A549 (cell line): ENCODE data around the gene PSMA7. TPM values are rescaled to one million over a fixed set of nuclear protein-coding genes. Genes with fewer than 3 reads are reported as not detected.

Source experiments
- ATAC-seq, 2 experiments: fragments of 200-7000 bp in 1 of 2; fragments of >200 bp in 1 of 2; cut with Nextera tagmentation in 1 of 2; cut with Tn5 transposase in 1 of 2; 3 replicates each; pipeline versions ENCODE4 v1.8.0 to v1.9.1; 2018 to 2020; ENCODE audit warnings: mild to moderate bottlenecking in 1 of 2, moderate library complexity in 1 of 2
- CTCF ChIA-PET: fragments of 300-600 bp; sonication (Branson Sonifier 250); formaldehyde crosslinking; extraction: SDS; loops from one replicate; lab custom pipeline; 2021; ENCODE audit warnings: antibody characterized with exemption, inconsistent platforms; lab: Yijun Ruan, JAX
- POLR2A ChIA-PET: fragments of 350-600 bp; formaldehyde crosslinking; extraction: SDS; loops from one replicate; lab custom pipeline; 2021; ENCODE audit warnings: antibody characterized with exemption, inconsistent platforms; lab: Yijun Ruan, JAX
- DNase-seq, 2 experiments: peaks; one replicate each; pipeline versions ENCODE4 v3.0.0 to v3.0.0-alpha.2; 2011 to 2016; ENCODE audit warnings: low read depth in 1 of 2, low spot score in 1 of 2
- FAIRE-seq: peaks from 2 replicates; lab custom pipeline; 2011; peaks lifted over from hg19 to GRCh38; lab: Jason Lieb, UNC
- H3K27ac ChIP-seq, 2 experiments: fragments of >200 bp; sonication (Bioruptor Twin); formaldehyde crosslinking; 3 replicates each; pipeline ENCODE4 v1.5.1; 2016 to 2017
- H3K4me1 ChIP-seq: fragments of >200 bp; sonication (Bioruptor Twin); formaldehyde crosslinking; 3 replicates; pipeline ENCODE4 v1.6.1; 2016
- H3K4me2 ChIP-seq: fragments of >200 bp; sonication (Bioruptor Twin); formaldehyde crosslinking; 3 replicates; pipeline ENCODE4 v1.6.1; 2016
- H3K4me3 ChIP-seq: fragments of >200 bp; sonication (Bioruptor Twin); formaldehyde crosslinking; 3 replicates; pipeline ENCODE4 v1.5.1; 2016
- H3K9me3 ChIP-seq: fragments of >200 bp; sonication (Bioruptor Twin); formaldehyde crosslinking; 3 replicates; pipeline ENCODE4 v1.6.1; 2016
- BHLHE40 ChIP-seq: IDR thresholded peaks from 2 replicates; pipeline ENCODE4 v1.6.1; 2012; ENCODE audit warnings: low read depth, low read length, inconsistent platforms
- CBX2 ChIP-seq: fragments of 200-600 bp; sonication (generic); IDR thresholded peaks from 2 replicates; pipeline ENCODE4 v1.6.1; 2016; ENCODE audit warnings: low read depth, mild to moderate bottlenecking, borderline replicate concordance
- CHD4 ChIP-seq: fragments of 200-600 bp; sonication (generic); IDR thresholded peaks from 2 replicates; pipeline ENCODE4 v1.6.1; 2016; ENCODE audit warnings: antibody characterized with exemption, mild to moderate bottlenecking, borderline replicate concordance
- EHMT2 ChIP-seq: fragments of 200-600 bp; sonication (generic); IDR thresholded peaks from 2 replicates; pipeline ENCODE4 v1.6.1; 2016; ENCODE audit warnings: antibody characterized with exemption, low read depth, mild to moderate bottlenecking, moderate library complexity
- FOSL2 ChIP-seq, 2 experiments: fragments of 450-650 bp in 1 of 2; fragments of >200 bp in 1 of 2; sonication (Bioruptor Twin) in 1 of 2; formaldehyde crosslinking; IDR thresholded peaks; 2 replicates each; pipeline versions ENCODE4 v1.5.0 to v1.6.1; 2016 to 2020; ENCODE audit warnings: mild to moderate bottlenecking in 1 of 2, moderate library complexity in 1 of 2
- JUN ChIP-seq, 2 experiments: fragments of >200 bp; sonication (Bioruptor Twin); formaldehyde crosslinking; IDR thresholded peaks; 2 replicates in 1 of 2; 3 replicates in 1 of 2; pipeline ENCODE4 v1.6.1; 2016 to 2017
- KDM5A ChIP-seq: fragments of 200-600 bp; sonication (generic); IDR thresholded peaks from 2 replicates; pipeline ENCODE4 v1.6.1; 2016; ENCODE audit warnings: antibody characterized with exemption, mild to moderate bottlenecking
- MAFK ChIP-seq: fragments of 450-650 bp; IDR thresholded peaks from 2 replicates; pipeline ENCODE4 v1.6.1; 2014; ENCODE audit not compliant: partially characterized antibody
- MYC ChIP-seq: IDR thresholded peaks from 2 replicates; pipeline ENCODE4 v1.6.1; 2012; ENCODE audit warnings: mild to moderate bottlenecking, inconsistent platforms, low read length, improper control_type of control experiment, borderline replicate concordance
- NPAS2 ChIP-seq: fragments of 250-450 bp; sonication (Bioruptor Pico); IDR thresholded peaks from 2 replicates; pipeline ENCODE4 v1.8.0; 2022; ENCODE audit warnings: mild to moderate bottlenecking, moderate library complexity, borderline replicate concordance
- PHF8 ChIP-seq: fragments of 200-600 bp; sonication (generic); IDR thresholded peaks from 2 replicates; pipeline ENCODE4 v1.6.1; 2016; ENCODE audit warnings: low read depth, mild to moderate bottlenecking, antibody characterized with exemption, moderate library complexity, borderline replicate concordance
- POLR2A ChIP-seq: IDR thresholded peaks from 2 replicates; pipeline ENCODE4 v1.6.1; 2012; ENCODE audit warnings: mild to moderate bottlenecking, low read length
- RAD21 ChIP-seq, 2 experiments: fragments of >200 bp in 1 of 2; sonication (Bioruptor Twin) in 1 of 2; formaldehyde crosslinking in 1 of 2; IDR thresholded peaks in 1 of 2; conservative IDR thresholded peaks in 1 of 2; 2 replicates in 1 of 2; 3 replicates in 1 of 2; pipeline ENCODE4 v1.6.1; 2012 to 2018; ENCODE audit warnings: inconsistent platforms in 1 of 2
- RFX5 ChIP-seq: fragments of 450-650 bp; IDR thresholded peaks from 2 replicates; pipeline ENCODE4 v1.7.1; 2014; ENCODE audit warnings: antibody characterized with exemption, mild to moderate bottlenecking, moderate library complexity
- RNF2 ChIP-seq: fragments of 200-600 bp; sonication (generic); IDR thresholded peaks from 2 replicates; pipeline ENCODE4 v1.6.1; 2016; ENCODE audit warnings: low read depth, mild to moderate bottlenecking, antibody characterized with exemption, moderate library complexity, borderline replicate concordance
- SMC3 ChIP-seq: fragments of >200 bp; sonication (Bioruptor Twin); formaldehyde crosslinking; IDR thresholded peaks from 3 replicates; pipeline ENCODE4 v1.6.1; 2018; ENCODE audit warnings: inconsistent platforms
- TFCP2L1 ChIP-seq: fragments of 250-450 bp; sonication (Bioruptor Pico); IDR thresholded peaks from 2 replicates; pipeline ENCODE4 v1.5.0; 2021; ENCODE audit warnings: mild to moderate bottlenecking
- WGBS: methylation state at CpG from one replicate; pipeline ENCODE4 v1.1.6; 2017; ENCODE audit errors: missing lambda C conversion rate; 5-methylcytosine and 5-hydroxymethylcytosine counted together
- polyA minus RNA-seq: library from RNA; depleted of rRNA, polyadenylated mRNA; stranded (reverse); fragments of >200 nt; gene quantifications from 2 replicates; pipeline ENCODE4 v1.2.3, GENCODE V29; 2011; rRNA and poly(A)+ RNA removed
- polyA plus RNA-seq, 4 experiments: library from polyadenylated mRNA; depleted of rRNA in 3 of 4; stranded (reverse); fragments of >200 nt; fragmentation: RNase III in 1 of 4; extraction: RNeasy Plus Mini Kit Qiagen cat#74134 plus additional on column Dnase treatment in 1 of 4; gene quantifications; 2 replicates in 3 of 4; 3 replicates in 1 of 4; pipeline ENCODE4 v1.2.3, GENCODE V29; 2011 to 2017
- TF ChIP-seq, protein P1 (sequence below): IDR thresholded peaks from 2 replicates; pipeline ENCODE4 v1.6.1; 2012
- TF ChIP-seq, protein P2 (sequence below): fragments of >200 bp; sonication (Bioruptor Twin); formaldehyde crosslinking; IDR thresholded peaks from 3 replicates; pipeline ENCODE4 v1.6.1; 2016
- TF ChIP-seq, protein P3 (sequence below): fragments of >200 bp; sonication (Bioruptor Twin); formaldehyde crosslinking; IDR thresholded peaks from 3 replicates; pipeline ENCODE4 v1.5.1; 2016
- TF ChIP-seq, protein P4 (sequence below): IDR thresholded peaks from 2 replicates; pipeline ENCODE4 v1.6.1; 2012

The PSMA7 gene
- polyA plus RNA-seq (2011; rRNA removed) (494 and 562 TPM in 2 replicates), polyA plus RNA-seq (2017; fragmentation: RNase III; extraction: RNeasy Plus Mini Kit Qiagen cat#74134 plus additional on column Dnase treatment) (496 to 535 TPM (median 511 TPM) in 3 replicates), polyA minus RNA-seq (208 and 235 TPM in 2 replicates)
- polyA plus RNA-seq (2012; cell fraction: cytosol; rRNA removed): 893 and 1,062 TPM in 2 replicates
- polyA plus RNA-seq (2012; cell fraction: nucleus; rRNA removed): 797 and 808 TPM in 2 replicates

DNA sequence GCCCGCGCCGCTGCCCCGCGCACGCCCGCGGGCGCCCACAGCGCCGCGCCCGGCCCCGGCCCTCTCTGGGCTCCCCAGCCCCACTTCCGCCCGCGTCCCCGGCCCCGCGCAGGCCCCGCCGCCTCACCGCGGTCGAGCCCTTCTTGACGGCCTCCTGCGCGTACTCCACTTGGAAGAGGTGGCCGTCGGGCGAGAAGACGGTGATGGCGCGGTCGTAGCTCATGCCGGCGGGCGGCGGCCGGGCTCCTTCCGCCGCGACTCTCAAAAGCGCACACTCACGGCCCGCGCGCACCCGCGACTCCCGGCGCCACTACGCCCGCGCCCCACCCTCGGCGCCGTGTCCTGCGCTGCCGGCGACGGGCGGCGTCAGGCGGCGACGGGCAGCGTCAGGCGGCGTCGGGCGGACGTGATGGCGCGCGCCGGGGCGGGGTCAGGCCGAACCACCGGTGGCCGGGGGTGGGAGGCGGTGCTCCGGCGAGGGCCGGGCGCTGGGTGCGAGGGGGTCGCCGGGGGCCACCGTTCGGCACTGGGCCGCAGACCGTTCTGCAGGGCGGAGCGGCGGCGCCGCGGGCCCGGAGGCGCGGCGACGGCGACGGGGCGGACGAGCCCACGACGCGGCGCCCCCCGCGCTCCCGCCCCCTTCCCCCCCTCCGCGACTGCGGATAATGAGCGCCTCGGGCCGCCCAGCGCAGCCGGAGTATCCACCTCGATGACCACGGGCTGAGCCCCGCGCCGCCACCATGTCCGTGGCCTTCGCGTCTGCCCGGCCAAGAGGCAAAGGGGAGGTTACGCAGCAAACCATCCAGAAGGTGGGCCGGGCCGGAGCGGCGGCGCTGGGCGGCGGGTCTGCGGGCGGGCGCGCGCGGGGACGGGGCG is at the start of gene PSMA7, which contains the start of gene SS18L1:
Gene PSMA7, minus strand, starts transcription at position 314 of the 876 bp plus-strand sequence. Its CDS starts 91 bp downstream, at position 223.
Gene SS18L1, plus strand, starts transcription at position 689 of the 876 bp plus-strand sequence. Its CDS starts 52 bp downstream, at position 741.
- H3K4me1 ChIP-seq: peaks cover 18% of the 10 kb centered on the region
- POLR2A ChIA-PET: interaction anchor here (1.0 to 2.5 kb wide), 2 partner anchors 22 to 77 kb away, joined by 4 to 12 read pairs; partner anchors contain the start of gene LSM14B
- peak within 1 kb of the TSS; percentile 98 for H3K27ac ChIP-seq
- H3K4me2 ChIP-seq: peak within 1 kb of the TSS; percentile 88
- peak within 1 kb of the TSS; percentile 98 for H3K4me3 ChIP-seq
- DNase-seq: peak; percentile 75 to 90
- H3K9me3 ChIP-seq: no peaks in the 10 kb centered on the region
- peak; percentile 82 to 84 for ATAC-seq
- 0% methylated on average over 15 of the region's 148 CpGs for WGBS
- TF ChIP-seq RAD21 (conservative IDR thresholded peaks at IDR 0.05 in 1 of 2, IDR thresholded peaks at IDR 0.05 in 1 of 2) (no peak), TFCP2L1 (peak; percentile 47; the same call in 1 of the 2 replicates), NPAS2 (CRISPR knock-in tag) (no peak), JUN (IDR thresholded peaks at IDR 0.05) (peak; percentile 45 to 86; a peak in 3 of 5 replicates), SMC3 (no peak), RNF2 (no peak), MYC (0 out of 2 replicates have a peak, but pooled peaks have one; percentile 29), MAFK (peak; percentile 47), KDM5A (no peak), CHD4 (no peak), PHF8 (peak; percentile 60; the same call in 1 of the 2 replicates), CBX2 (no peak), FOSL2 (IDR thresholded peaks at IDR 0.05) (no peak), FOSL2 (CRISPR knock-in tag; IDR thresholded peaks at IDR 0.05) (no peak), RFX5 (no peak), POLR2A (peak; percentile 85)
- TF ChIP-seq, protein P1, sequence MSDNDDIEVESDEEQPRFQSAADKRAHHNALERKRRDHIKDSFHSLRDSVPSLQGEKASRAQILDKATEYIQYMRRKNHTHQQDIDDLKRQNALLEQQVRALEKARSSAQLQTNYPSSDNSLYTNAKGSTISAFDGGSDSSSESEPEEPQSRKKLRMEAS: peak; percentile 50; the same call in 1 of the 2 replicates
- TF ChIP-seq, protein P2, sequence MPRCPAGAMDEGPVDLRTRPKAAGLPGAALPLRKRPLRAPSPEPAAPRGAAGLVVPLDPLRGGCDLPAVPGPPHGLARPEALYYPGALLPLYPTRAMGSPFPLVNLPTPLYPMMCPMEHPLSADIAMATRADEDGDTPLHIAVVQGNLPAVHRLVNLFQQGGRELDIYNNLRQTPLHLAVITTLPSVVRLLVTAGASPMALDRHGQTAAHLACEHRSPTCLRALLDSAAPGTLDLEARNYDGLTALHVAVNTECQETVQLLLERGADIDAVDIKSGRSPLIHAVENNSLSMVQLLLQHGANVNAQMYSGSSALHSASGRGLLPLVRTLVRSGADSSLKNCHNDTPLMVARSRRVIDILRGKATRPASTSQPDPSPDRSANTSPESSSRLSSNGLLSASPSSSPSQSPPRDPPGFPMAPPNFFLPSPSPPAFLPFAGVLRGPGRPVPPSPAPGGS: peak; percentile 85; the same call in 2 of the 3 replicates
- TF ChIP-seq, all 56 proteins: peak for 8
- CTCF ChIA-PET: interaction anchor here (1.1 to 2.5 kb wide), 2 partner anchors 13 to 19 kb away, joined by 3 to 9 read pairs; no protein-coding TSS in a partner anchor
- no peak for FAIRE-seq

GRCh38 chr20:62192635-62193034 is 49.4 kb upstream of the PSMA7 start:
- Histone ChIP-seq H3K4me3 (no peak overlapping the region), H3K4me2 (no peak overlapping the region), H3K4me1 (no peaks in the 10 kb centered on the region), H3K9me3 (no peaks in the 10 kb centered on the region), H3K27ac (no peak overlapping the region)
- ChIA-PET POLR2A (no interaction called here), CTCF (no interaction called here)
- no peak for DNase-seq
- TF ChIP-seq, protein P3, sequence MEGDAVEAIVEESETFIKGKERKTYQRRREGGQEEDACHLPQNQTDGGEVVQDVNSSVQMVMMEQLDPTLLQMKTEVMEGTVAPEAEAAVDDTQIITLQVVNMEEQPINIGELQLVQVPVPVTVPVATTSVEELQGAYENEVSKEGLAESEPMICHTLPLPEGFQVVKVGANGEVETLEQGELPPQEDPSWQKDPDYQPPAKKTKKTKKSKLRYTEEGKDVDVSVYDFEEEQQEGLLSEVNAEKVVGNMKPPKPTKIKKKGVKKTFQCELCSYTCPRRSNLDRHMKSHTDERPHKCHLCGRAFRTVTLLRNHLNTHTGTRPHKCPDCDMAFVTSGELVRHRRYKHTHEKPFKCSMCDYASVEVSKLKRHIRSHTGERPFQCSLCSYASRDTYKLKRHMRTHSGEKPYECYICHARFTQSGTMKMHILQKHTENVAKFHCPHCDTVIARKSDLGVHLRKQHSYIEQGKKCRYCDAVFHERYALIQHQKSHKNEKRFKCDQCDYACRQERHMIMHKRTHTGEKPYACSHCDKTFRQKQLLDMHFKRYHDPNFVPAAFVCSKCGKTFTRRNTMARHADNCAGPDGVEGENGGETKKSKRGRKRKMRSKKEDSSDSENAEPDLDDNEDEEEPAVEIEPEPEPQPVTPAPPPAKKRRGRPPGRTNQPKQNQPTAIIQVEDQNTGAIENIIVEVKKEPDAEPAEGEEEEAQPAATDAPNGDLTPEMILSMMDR: no peak
- TF ChIP-seq, protein P4, sequence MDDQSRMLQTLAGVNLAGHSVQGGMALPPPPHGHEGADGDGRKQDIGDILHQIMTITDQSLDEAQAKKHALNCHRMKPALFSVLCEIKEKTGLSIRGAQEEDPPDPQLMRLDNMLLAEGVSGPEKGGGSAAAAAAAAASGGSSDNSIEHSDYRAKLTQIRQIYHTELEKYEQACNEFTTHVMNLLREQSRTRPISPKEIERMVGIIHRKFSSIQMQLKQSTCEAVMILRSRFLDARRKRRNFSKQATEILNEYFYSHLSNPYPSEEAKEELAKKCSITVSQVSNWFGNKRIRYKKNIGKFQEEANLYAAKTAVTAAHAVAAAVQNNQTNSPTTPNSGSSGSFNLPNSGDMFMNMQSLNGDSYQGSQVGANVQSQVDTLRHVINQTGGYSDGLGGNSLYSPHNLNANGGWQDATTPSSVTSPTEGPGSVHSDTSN: no peak
- TF ChIP-seq BHLHE40 (no peak), RFX5 (no peak), EHMT2 (no peak), TFCP2L1 (no peak)
- no peak for FAIRE-seq
- no peak for ATAC-seq
- 96% methylated on average over 10 of the region's 10 CpGs for WGBS
